Parathyroid adenoma (tissue), 2 donors: ENCODE measurements around the gene HRAS.
A peak's percentile ranks its signal among the peaks of the same experiment; 100 is the strongest.

Experiments used
- H2AFZ ChIP-seq: fragments of 300-600 bp; sonication (generic); one replicate; pipeline ENCODE4 v1.7.0; 2017; ENCODE audit warnings: antibody characterized with exemption, mild to moderate bottlenecking
- H3K27ac ChIP-seq: fragments of 300-600 bp; sonication (generic); one replicate; pipeline ENCODE4 v1.7.0; 2017
- H3K27me3 ChIP-seq: fragments of 300-600 bp; sonication (generic); one replicate; pipeline ENCODE4 v1.7.0; 2017; ENCODE audit warnings: low read length; ENCODE audit not compliant: control insufficient read depth, insufficient read depth
- H3K36me3 ChIP-seq: fragments of 300-600 bp; sonication (generic); one replicate; pipeline ENCODE4 v1.7.0; 2017; ENCODE audit warnings: low read length; ENCODE audit not compliant: control insufficient read depth, insufficient read depth
- H3K4me1 ChIP-seq: fragments of 300-600 bp; sonication (generic); one replicate; pipeline ENCODE4 v1.7.0; 2017; ENCODE audit warnings: control low read depth
- H3K4me2 ChIP-seq: fragments of 300-600 bp; sonication (generic); one replicate; pipeline ENCODE4 v1.7.0; 2017; ENCODE audit warnings: low read length
- H3K4me3 ChIP-seq: fragments of 300-600 bp; sonication (generic); one replicate; pipeline ENCODE4 v1.7.0; 2017; ENCODE audit warnings: low read depth, low read length
- H3K79me2 ChIP-seq: fragments of 300-600 bp; sonication (generic); one replicate; pipeline ENCODE4 v1.7.0; 2017; ENCODE audit warnings: control low read depth
- H3K9ac ChIP-seq: fragments of 300-600 bp; sonication (generic); one replicate; pipeline ENCODE4 v1.7.0; 2017; ENCODE audit warnings: mild to moderate bottlenecking
- H3K9me3 ChIP-seq: fragments of 300-600 bp; sonication (generic); one replicate; pipeline ENCODE4 v1.7.0; 2017; ENCODE audit warnings: low read length; ENCODE audit not compliant: control insufficient read depth
- TF ChIP-seq, protein P1 (sequence below): fragments of 300-600 bp; sonication (generic); IDR thresholded peaks from one replicate; pipeline ENCODE4 v1.7.0; 2017; ENCODE audit warnings: antibody characterized with exemption, mild to moderate bottlenecking
- donor health status: primary hyperparathyroidism.

The HRAS gene

GRCh38 chr11:559712-560304 is 24.4 kb upstream of the HRAS start:
- Histone ChIP-seq H3K4me2 (peak overlapping the region; percentile 79), H3K9ac (no peak overlapping the region), H3K4me3 (peak overlapping the region; percentile 55), H3K27me3 (no peaks in the 10 kb centered on the region), H3K27ac (peak overlapping the region; percentile 24), H3K4me1 (no peaks in the 10 kb centered on the region), H2AFZ (peak overlapping the region; percentile 87), H3K36me3 (no peaks in the 10 kb centered on the region), H3K9me3 (no peaks in the 10 kb centered on the region), H3K79me2 (no peaks in the 10 kb centered on the region)
- TF ChIP-seq, protein P1, sequence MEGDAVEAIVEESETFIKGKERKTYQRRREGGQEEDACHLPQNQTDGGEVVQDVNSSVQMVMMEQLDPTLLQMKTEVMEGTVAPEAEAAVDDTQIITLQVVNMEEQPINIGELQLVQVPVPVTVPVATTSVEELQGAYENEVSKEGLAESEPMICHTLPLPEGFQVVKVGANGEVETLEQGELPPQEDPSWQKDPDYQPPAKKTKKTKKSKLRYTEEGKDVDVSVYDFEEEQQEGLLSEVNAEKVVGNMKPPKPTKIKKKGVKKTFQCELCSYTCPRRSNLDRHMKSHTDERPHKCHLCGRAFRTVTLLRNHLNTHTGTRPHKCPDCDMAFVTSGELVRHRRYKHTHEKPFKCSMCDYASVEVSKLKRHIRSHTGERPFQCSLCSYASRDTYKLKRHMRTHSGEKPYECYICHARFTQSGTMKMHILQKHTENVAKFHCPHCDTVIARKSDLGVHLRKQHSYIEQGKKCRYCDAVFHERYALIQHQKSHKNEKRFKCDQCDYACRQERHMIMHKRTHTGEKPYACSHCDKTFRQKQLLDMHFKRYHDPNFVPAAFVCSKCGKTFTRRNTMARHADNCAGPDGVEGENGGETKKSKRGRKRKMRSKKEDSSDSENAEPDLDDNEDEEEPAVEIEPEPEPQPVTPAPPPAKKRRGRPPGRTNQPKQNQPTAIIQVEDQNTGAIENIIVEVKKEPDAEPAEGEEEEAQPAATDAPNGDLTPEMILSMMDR = no peak

- no peak overlapping the region for H3K27ac ChIP-seq
These were observed 23.7 kb upstream of the HRAS start for GRCh38 chr11:559020-559620.

GRCh38 chr11:558503-558902 is 23.1 kb upstream of the HRAS start:
- H3K4me3 ChIP-seq = no peak overlapping the region
- no peak overlapping the region for H2AFZ ChIP-seq
- no peaks in the 10 kb centered on the region for H3K4me1 ChIP-seq
- H3K4me2 ChIP-seq = no peak overlapping the region
- TF ChIP-seq, protein P1 = no peak
- no peaks in the 10 kb centered on the region for H3K9me3 ChIP-seq
- H3K9ac ChIP-seq = no peak overlapping the region
- H3K27me3 ChIP-seq = no peaks in the 10 kb centered on the region
- H3K79me2 ChIP-seq = no peaks in the 10 kb centered on the region
- no peaks in the 10 kb centered on the region for H3K36me3 ChIP-seq
- no peak overlapping the region for H3K27ac ChIP-seq

More at GRCh38 chr11:559020-559620, 23.7 kb upstream of the HRAS start:
- Histone ChIP-seq H3K27me3 (no peaks in the 10 kb centered on the region), H2AFZ (no peak overlapping the region), H3K9me3 (no peaks in the 10 kb centered on the region), H3K79me2 (no peaks in the 10 kb centered on the region), H3K4me2 (no peak overlapping the region), H3K36me3 (no peaks in the 10 kb centered on the region), H3K9ac (no peak overlapping the region), H3K4me3 (no peak overlapping the region), H3K4me1 (no peaks in the 10 kb centered on the region)
- TF ChIP-seq, protein P1 = no peak

DNA sequence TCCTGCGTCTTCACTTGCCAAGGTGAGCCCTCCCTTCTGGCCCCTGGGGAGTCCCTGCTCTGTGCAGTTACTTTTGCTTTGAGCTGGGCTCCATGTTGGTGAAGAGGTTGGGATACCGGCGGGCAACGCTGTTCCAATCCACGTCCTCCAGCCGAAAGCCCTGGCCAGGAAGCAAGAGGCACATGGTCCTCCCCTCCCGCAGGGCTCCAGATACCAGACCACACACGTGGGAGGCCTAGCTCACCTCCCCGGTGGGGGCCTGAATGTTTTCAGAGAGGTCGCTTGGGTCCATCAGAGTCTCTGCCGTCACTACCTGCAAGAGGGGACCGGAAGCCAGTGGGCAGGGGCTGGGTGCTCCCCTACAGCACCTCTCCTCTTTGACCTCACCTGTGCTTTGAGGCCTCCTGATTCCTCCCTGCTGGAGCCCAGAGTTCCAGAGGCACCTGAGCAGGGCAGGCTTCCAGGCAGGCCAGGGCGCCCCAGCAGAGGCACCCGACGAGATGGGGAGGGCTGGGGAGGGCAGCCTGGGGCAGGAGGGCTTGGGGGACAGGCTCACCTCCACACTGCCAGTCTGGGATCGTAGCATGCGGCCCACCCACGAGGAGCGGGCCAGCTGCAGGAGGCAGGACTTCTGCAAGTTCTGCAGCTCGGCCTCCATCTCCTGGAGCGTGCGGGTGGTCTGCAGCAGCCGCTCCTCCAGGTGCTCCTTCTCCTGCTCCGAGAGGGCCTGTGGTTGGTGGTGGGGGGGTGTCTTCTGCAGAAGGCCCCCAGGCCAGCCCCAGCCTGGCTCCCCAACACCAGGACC is 22.2 kb upstream of the HRAS start:
- TF ChIP-seq, protein P1 = no peak
- H3K4me2 ChIP-seq = no peak overlapping the region
- H3K27me3 ChIP-seq = no peaks in the 10 kb centered on the region

More for the DNA sequence above, 22.2 kb upstream of the HRAS start:
- Histone ChIP-seq H3K9ac (no peak overlapping the region), H2AFZ (no peak overlapping the region), H3K4me3 (no peak overlapping the region), H3K4me1 (no peaks in the 10 kb centered on the region), H3K79me2 (no peaks in the 10 kb centered on the region), H3K27ac (no peak overlapping the region), H3K9me3 (no peaks in the 10 kb centered on the region), H3K36me3 (no peaks in the 10 kb centered on the region)
